ENCODE data around the gene APOBEC3C.
"Not testable (repeated sequence)": the region's sequence is repeated elsewhere in the genome, so short reads cannot be mapped to it uniquely, and the experiment has no call there.

Gene APOBEC3C

DNA sequence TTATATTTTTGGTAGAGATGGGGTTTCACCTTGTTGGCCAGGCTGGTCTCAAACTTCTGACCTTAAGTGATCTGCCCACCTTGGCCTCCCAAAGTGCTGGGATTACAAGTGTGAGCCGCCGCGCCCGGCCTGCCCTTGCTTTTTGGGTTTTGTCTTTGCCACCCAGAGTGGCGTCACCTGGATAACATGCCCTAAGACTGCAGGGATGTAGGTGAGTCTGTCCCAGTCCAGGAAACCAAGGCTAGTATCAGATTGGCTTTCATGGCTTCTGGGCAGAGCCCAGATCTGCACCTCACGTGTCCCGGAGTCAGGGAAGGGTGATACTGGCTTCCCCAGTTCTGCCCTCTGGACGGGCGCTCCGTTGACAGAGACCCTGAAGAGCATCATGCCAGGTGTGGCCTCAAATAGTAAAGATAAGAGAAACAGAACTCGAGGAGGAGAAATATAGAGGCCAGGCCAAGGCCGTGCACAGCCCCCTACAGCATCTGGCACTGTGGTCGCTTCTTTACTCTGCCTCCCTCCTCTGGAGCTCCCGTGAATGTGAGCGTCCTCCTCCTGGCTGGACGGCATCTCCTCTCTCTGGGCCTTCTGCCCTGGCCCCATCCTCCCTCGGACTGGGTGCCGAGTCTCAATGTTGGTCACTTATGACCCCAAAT lies 39.8 kb upstream of the APOBEC3C start:
- TF ChIP-seq POLR2A (IDR thresholded peaks at IDR 0.05; ENCODE audit: low read length), result no peak
- TF ChIP-seq GATA1 (IDR thresholded peaks at IDR 0.05; ENCODE audit: low read depth, low read length), result no peak

GRCh38 chr22:38974826-38975175 lies 39.3 kb upstream of the APOBEC3C start:
- no peak for TF ChIP-seq POLR2A (IDR thresholded peaks at IDR 0.05; ENCODE audit: low read length)
- no peak for TF ChIP-seq GATA1 (IDR thresholded peaks at IDR 0.05; ENCODE audit: low read depth, low read length)
- no peak for DNase-seq

More for the DNA sequence above, 39.8 kb upstream of the APOBEC3C start:
- no peak for DNase-seq

DNA sequence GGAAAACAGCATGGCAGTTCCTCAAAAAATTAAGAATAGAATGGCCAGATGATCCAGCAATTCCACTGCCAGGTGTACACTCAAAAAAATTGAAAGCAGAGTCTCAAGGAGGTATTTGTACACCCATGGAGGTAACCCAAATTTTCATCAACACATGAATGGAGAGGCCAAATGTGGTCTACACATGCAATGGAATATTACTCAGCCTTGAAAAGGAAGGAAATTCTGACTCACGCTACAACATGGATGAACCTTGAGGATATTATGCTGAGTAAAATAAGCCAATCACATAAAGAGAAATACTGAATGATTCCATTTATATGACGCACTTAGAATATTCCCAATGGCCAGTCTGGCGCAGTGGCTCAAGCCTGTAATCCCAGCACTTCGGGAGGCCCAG lies 36.8 kb upstream of the APOBEC3C start:
- not testable (repeated sequence) for DNase-seq

DNA sequence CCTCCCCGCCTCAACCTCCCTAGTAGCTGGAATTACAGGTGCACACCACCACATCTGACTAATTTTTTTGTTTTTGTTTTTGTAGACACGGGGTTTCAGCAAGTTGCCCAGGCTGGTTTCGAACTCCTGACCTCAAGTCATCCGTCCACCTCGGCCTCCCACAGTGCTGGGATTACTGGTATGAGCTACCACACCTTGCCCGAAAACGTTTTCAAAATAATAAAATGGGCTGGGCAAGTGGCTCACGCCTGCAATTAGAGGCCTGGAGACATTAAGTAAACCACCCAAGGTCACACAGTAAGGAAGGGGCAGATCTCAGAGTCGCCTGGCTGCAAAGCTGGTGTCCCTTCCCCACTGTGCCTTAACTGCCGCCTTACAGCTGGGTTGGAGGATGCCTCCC lies 33.5 kb upstream of the APOBEC3C start:
- not testable (repeated sequence) for DNase-seq

GRCh38 chr22:38981005-38981991 lies 32.8 kb upstream of the APOBEC3C start:
- peak in 1 of 2 experiments; percentile 10 for DNase-seq
- TF ChIP-seq POLR2A (IDR thresholded peaks at IDR 0.05; ENCODE audit: low read length) (no peak), GATA1 (IDR thresholded peaks at IDR 0.05; ENCODE audit: low read depth, low read length) (no peak)

DNA sequence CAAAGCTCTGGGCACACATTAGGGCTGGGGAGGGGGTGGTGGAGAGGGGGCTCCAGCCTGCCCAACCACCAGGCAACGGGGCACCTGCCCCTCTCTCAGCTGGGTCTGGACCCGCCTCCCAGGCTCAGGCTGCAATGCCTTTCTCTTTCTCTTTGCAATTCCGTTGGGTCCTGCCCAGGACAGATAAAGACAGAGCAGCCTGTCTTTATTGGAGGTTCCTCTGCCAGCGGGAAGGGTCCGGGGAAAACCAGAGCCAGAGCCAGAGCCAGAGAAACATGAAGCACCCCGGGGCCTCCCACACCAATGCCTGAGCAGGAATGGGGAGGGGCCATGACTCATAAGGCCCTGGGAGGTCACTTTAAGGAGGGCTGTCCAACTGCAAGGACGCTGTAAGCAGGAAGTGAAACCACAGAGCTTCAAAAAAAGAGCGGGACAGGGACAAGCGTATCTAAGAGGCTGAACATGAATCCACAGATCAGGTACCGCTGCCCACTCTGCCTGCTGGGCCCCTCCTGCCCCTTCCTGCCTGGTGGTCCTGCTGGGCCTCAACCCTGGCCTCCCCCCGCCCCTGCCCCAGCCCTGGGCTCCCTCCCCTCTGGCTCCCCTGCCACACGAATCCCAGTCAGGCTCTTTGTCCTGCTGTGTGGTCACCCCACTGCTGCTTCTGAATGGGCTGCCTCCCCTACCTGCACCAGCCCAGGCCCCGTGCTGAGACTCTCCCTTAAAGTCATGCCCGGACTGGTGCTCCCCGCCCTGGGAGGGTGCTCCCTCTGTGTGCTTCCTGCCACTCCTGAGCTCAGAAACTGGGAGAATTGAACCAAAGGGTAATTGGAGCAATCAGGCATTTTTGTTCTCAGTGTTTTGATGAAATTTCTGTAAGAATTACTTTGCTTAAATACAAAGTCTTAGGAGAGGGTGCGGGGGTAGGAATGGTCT lies 31.8 kb upstream of the APOBEC3C start, which contains the start of gene APOBEC3B:
Gene APOBEC3B (plus strand): TSS at position 356 of the 936 bp plus-strand sequence. CDS start 107 bp downstream, at position 463.
- peak; percentile 88 to 90 for DNase-seq
- TF ChIP-seq POLR2A (IDR thresholded peaks at IDR 0.05; ENCODE audit: low read length) (peak; percentile 70), GATA1 (IDR thresholded peaks at IDR 0.05; ENCODE audit: low read depth, low read length) (no peak)

DNA sequence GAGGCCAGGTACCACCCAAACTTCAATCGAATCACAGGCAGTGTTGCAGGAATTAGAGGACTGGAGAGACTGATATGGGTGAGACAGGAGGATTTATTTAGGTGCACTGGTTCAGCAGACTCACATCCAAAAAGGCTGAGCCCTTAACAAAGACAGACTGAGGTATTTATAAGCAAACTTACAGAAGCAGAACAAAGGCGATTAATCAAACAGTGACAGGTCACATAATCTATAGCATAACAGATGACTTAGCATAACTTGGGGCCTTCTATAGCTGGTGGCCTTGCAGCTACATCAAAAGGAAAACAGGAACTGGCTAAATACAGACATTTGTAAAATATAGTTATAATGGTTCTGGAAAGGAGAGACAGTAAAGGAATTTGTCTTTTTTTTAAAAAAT lies 29.8 kb upstream of the APOBEC3C start:
- no peak for DNase-seq
- no peak for TF ChIP-seq POLR2A (IDR thresholded peaks at IDR 0.05; ENCODE audit: low read length)
- TF ChIP-seq GATA1 (IDR thresholded peaks at IDR 0.05; ENCODE audit: low read depth, low read length), result no peak

- DNase-seq, result not testable (repeated sequence)
These were observed 29.0 kb upstream of the APOBEC3C start for GRCh38 chr22:38984784-38985757.

DNA sequence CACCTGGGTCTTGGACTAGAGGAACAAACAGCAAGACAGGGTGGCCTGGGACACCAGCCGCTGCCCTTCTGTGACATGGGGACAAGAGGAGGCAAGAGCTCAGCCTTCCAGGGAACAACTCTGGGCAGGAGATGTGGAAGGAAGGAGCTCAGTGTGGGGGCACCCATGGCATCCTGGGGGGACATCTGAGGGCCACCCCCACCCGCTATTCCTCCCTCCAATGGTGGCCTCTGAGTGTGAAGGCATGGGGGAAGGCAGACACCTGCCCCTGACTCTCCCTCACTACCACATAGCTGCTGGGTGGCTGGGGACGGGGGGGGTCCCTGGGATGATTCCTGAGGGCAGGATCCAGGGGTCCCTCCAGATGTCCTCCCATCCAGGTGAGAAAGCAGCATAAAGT lies 27.4 kb upstream of the APOBEC3C start:
- DNase-seq, result no peak
- TF ChIP-seq POLR2A (IDR thresholded peaks at IDR 0.05; ENCODE audit: low read length) (no peak), GATA1 (IDR thresholded peaks at IDR 0.05; ENCODE audit: low read depth, low read length) (no peak)

DNA sequence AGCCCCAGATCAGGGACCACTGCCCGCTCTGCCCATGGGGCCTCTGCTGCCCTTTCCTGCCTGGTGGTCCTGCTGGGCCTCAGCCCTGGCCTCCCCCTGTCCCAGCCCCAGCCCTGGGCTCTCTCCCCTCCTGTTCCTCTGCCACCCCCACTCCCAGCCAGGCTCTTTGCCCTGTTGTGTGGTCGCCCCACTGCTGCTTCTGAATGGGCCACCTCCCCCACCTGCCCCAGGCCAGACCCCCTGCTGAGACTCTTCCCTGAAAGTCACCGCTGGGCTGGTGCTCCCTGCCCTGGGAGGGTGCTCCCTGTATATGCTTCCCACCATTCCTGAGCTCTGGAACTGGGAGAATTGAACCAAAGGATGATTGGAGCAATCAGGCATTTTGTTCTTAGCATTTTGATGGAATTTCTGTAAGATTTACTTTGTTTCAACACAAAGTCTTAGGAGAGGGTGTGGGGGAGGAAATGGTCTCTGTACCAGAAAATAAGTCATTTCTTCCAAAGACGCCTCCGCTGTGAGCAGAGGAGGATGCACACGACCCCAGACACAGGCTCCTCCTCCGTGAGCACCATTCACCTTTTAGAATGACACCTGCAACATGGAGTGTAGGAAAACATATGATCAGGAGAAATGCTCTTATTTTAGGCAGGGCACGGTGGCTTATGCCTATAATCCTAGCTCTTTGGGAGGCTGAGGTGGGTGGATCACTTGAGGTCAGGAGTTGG lies 26.7 kb upstream of the APOBEC3C start:
- no peak for TF ChIP-seq GATA1 (IDR thresholded peaks at IDR 0.05; ENCODE audit: low read depth, low read length)
- no peak for TF ChIP-seq POLR2A (IDR thresholded peaks at IDR 0.05; ENCODE audit: low read length)
- DNase-seq, result no peak

DNA sequence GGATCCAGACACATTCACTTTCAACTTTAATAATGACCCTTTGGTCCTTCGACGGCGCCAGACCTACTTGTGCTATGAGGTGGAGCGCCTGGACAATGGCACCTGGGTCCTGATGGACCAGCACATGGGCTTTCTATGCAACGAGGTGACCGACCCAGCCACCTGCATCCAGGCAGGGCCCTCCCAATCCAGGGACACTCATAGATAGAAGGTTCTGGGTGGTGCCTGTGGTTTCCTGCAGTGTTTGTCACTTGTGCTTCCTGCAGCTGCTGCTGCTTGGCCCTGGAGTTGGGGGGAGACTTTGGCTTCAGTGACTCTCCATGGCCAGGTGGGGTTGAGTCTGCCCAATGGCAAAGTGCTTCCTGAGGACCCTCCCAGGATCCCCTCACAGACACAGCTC lies 24.6 kb upstream of the APOBEC3C start:
- no peak for DNase-seq
- no peak for TF ChIP-seq POLR2A (IDR thresholded peaks at IDR 0.05; ENCODE audit: low read length)
- TF ChIP-seq GATA1 (IDR thresholded peaks at IDR 0.05; ENCODE audit: low read depth, low read length), result no peak

GRCh38 chr22:38992871-38993371 lies 21.1 kb upstream of the APOBEC3C start:
- peak; percentile 20 to 33 for DNase-seq

Data from erythroblast (primary cell).